Measurements from ENCODE around the gene ATF4. TPM values are rescaled to one million over a fixed set of nuclear protein-coding genes. Genes with fewer than 3 reads are reported as not detected.

The ATF4 gene
- total and polyA plus RNA-seq, 2 donors (not counting 3 experiments of a cell fraction or from before 2014, with no cell fraction given), result 312 to 668 TPM

- CTCF ChIA-PET, result interaction anchor here (0.8 to 3.3 kb wide), 4 partner anchors 11 to 554 kb away, joined by 3 to 11 read pairs (median 4); no protein-coding TSS in a partner anchor
- no TSS peak for BruUV-seq (replicated peaks)
Measured at GRCh38 chr22:39482768-39483167, 37.6 kb upstream of the ATF4 start.

More at GRCh38 chr22:39482768-39483167, 37.6 kb upstream of the ATF4 start:
- H3K4me3 ChIP-seq (replicated peaks in 1 of 3; ENCODE audit: insufficient read depth in 1 of 3, low read depth in 1 of 3, low read length in 3 of 3), result no peak overlapping the region
- no peak overlapping the region for H3K27ac ChIP-seq (ENCODE audit: insufficient read depth, low read depth, low read length)
- H4K20me1 ChIP-seq (replicated peaks; ENCODE audit: control insufficient read depth, extremely low read depth, insufficient read depth, low read length), result no peaks in the 10 kb centered on the region
- FAIRE-seq, result no peak
- no peak overlapping the region for H3K9ac ChIP-seq (replicated peaks; ENCODE audit: extremely low read depth, insufficient read depth, low read length)
- no peak overlapping the region for H3K4me2 ChIP-seq (ENCODE audit: insufficient read depth, low read length)
- H3K4me1 ChIP-seq (ENCODE audit: control insufficient read depth, extremely low read depth, insufficient read depth, low read length), result no peaks in the 10 kb centered on the region
- H3K9me1 ChIP-seq (replicated peaks; ENCODE audit: control insufficient read depth, extremely low read depth, insufficient read depth, low read length), result no peaks in the 10 kb centered on the region
- intact Hi-C loops (cut with micrococcal nuclease) (no loop called here), dilution Hi-C loops (cut with MboI; ENCODE audit: extremely low pct_ligation_motif_present, low sequenced_read_pairs) (no loop called here)
- no peaks in the 10 kb centered on the region for H3K79me2 ChIP-seq (ENCODE audit: control insufficient read depth, insufficient read depth, low read length)
- DNase-seq (ENCODE audit: low read depth, low spot score), result peak; percentile 43
- TF ChIP-seq MAX (IDR thresholded peaks at IDR 0.05; ENCODE audit: insufficient read depth, insufficient read length) (no peak), POLR2A (IDR thresholded peaks at IDR 0.05; ENCODE audit: low read depth, low read length) (no peak), FOS (IDR thresholded peaks at IDR 0.05; ENCODE audit: borderline replicate concordance, insufficient read depth, low read length) (no peak)
- TF ChIP-seq, protein P1, sequence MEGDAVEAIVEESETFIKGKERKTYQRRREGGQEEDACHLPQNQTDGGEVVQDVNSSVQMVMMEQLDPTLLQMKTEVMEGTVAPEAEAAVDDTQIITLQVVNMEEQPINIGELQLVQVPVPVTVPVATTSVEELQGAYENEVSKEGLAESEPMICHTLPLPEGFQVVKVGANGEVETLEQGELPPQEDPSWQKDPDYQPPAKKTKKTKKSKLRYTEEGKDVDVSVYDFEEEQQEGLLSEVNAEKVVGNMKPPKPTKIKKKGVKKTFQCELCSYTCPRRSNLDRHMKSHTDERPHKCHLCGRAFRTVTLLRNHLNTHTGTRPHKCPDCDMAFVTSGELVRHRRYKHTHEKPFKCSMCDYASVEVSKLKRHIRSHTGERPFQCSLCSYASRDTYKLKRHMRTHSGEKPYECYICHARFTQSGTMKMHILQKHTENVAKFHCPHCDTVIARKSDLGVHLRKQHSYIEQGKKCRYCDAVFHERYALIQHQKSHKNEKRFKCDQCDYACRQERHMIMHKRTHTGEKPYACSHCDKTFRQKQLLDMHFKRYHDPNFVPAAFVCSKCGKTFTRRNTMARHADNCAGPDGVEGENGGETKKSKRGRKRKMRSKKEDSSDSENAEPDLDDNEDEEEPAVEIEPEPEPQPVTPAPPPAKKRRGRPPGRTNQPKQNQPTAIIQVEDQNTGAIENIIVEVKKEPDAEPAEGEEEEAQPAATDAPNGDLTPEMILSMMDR (IDR thresholded peaks at IDR 0.05; ENCODE audit: extremely low read depth in 1 of 2, insufficient read depth in 1 of 2, low read depth in 1 of 2, low read length in 2 of 2), result no peak
- POLR2A ChIA-PET, result interaction anchor here (0.7 to 0.9 kb wide), 2 partner anchors 37 to 651 kb away, joined by 3 read pairs; partner anchors contain the start of gene ATF4
- H3K27me3 ChIP-seq (ENCODE audit: control insufficient read depth in 2 of 2, insufficient read depth in 2 of 2, low read length in 2 of 2), result no peaks in the 10 kb centered on the region
- H3K36me3 ChIP-seq (ENCODE audit: control insufficient read depth in 2 of 2, extremely low read depth in 1 of 2, insufficient read depth in 2 of 2, low read length in 2 of 2), result no peaks in the 10 kb centered on the region
- no peak overlapping the region for H2AFZ ChIP-seq (ENCODE audit: low read depth, low read length)
- H3K9me3 ChIP-seq (replicated peaks; ENCODE audit: control insufficient read depth, insufficient read depth, low read length), result no peaks in the 10 kb centered on the region
